Esophagus squamous epithelium (tissue), 4 donors: ENCODE data around the gene HCFC1.

Experiments
- CTCF ChIP-seq, 6 experiments: fragments of 450-650 bp in 4 of 6; fragments of 200-600 bp in 2 of 6; sonication (generic) in 2 of 6; IDR thresholded peaks; one replicate each; pipeline ENCODE4 v1.5.1; 2016 to 2019; ENCODE audit warnings: antibody characterized with exemption in 6 of 6, mild to moderate bottlenecking in 4 of 6, moderate library complexity in 4 of 6
- POLR2A ChIP-seq, 4 donors: fragments of 450-650 bp; IDR thresholded peaks; one replicate each; pipeline ENCODE4 v1.6.1; 2017; ENCODE audit warnings: antibody characterized with exemption in 4 of 4, mild to moderate bottlenecking in 4 of 4, moderate library complexity in 3 of 4

GRCh38 chrX:153983321-153983801 is 11.7 kb upstream of the HCFC1 start:
- TF ChIP-seq POLR2A (IDR thresholded peaks at IDR 0.05) (no peak), CTCF (IDR thresholded peaks at IDR 0.05) (no peak)
